HG02763 (cell line): Measurements from ENCODE around the gene L3MBTL1.

Source experiments
- ATAC-seq: cut with Tn5 transposase; IDR thresholded peaks from one replicate; pipeline ENCODE4 v1.9.1; 2021; ENCODE audit warnings: mild to moderate bottlenecking, moderate library complexity; ENCODE audit not compliant: unreplicated experiment

The L3MBTL1 gene

DNA sequence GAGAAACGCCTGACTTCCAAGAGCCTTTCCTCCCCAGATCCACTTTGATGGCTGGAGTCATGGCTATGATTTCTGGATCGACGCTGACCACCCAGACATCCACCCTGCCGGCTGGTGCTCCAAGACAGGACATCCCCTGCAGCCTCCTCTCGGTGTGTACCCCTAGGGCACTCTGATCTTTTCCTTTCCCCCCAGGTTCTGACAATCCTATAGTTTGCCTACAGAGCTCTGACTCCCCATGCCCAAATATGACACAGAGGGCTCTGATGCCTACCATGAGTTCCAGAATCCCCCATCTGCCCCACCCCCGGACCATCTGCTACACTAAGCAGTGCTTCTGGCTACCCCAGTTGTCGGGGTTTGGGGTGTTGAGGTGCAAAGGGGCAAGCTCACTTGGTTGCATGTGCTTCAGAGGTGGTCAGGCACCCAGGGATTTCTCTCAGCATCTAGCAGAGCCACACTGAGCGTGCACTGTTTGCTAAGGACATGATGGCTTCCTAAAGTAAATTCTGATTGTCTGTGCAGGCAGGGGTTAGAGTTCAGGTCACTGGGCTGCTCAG is 27.4 kb downstream of the L3MBTL1 start:
- ATAC-seq = no peak

DNA sequence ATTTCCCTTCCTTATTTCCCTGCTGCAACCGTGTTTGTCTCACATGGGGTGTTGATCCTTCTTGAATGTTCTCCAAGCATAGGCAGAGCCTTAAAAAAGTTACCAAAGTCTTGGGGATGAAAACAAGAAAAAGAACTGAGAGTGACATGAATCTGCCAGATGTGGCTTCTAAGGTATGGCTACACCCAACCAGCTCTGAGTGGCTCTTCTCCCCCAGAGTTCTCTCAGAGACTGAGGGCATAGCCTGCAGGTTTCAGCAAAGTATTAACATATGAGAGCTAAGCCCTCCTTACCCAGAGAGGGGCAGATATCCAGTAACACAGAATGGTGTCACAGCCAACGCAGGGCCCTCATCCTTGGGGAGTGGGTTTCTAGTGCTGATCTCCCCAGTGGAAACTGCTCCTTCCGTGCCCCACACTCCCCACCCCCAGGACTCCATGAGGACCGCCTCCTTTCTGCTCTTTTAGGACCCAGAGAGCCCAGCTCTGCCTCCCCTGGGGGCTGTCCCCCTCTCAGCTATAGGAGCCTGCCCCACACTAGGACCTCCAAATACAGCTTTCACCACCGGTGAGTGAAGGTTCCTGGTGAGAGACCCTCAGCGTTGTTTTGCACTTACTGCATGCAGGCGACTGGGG is 28.0 kb downstream of the L3MBTL1 start:
- ATAC-seq = no peak

DNA sequence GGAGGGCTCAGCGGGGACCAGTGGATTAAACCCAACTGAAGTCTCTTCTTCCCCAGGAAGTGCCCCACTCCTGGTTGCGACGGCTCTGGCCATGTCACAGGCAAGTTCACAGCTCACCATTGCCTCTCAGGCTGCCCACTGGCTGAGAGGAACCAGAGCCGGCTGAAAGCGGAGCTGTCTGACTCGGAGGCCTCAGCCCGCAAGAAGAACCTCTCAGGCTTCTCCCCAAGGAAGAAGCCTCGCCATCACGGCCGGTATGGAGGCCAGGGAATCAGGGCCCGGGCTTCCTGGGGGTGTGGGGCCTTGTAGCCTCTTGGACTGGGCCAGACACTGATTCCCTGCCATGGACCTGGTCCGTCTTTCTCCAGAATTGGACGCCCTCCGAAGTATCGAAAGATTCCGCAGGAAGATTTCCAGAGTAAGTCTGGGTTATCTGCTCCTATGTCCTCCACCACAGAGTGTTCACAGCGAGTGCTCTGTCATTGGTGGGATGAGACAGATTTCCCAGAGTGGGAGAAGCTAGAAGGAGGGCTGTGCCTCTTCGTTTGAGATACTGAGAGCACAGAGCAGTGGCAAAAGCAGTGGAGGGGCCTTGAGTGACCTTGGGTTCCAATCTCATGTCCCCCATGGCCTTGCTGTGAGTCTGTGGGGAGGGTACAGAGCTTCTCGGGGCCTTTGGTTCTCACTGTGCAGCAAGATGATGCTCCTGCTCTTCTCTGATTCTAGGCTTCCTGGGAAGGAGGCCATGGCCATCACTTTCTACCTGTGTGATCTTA is 28.7 kb downstream of the L3MBTL1 start:
- no peak for ATAC-seq

DNA sequence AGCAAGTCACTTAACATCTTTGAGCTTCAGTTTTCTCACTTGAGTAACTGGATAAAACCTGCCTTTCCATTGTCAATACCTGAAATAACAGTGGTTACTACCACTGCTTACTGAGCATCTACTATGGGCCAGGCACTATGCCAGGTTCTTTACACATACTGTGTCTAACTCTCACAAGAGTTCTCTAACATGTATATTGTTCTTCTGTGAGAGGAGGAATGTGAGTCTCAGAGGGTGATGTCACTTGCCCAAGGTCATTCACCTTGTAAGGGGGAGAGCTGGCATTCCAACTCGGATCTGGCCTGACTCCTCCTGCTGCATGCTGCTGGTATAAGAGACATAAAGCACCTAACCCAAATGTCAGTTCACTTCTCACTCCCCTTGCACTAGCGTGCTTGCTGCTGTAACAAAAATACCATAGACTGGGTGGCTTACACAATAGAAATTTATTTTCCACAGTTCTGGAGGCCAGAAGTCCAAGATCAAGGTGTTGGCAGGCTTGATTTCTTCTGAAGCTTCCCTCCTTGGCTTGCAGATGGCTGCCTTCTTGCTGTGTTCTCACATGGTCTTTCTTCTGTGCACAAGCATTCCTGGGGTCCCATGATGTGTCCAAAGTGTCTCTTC is 29.4 kb downstream of the L3MBTL1 start:
- ATAC-seq = no peak

DNA sequence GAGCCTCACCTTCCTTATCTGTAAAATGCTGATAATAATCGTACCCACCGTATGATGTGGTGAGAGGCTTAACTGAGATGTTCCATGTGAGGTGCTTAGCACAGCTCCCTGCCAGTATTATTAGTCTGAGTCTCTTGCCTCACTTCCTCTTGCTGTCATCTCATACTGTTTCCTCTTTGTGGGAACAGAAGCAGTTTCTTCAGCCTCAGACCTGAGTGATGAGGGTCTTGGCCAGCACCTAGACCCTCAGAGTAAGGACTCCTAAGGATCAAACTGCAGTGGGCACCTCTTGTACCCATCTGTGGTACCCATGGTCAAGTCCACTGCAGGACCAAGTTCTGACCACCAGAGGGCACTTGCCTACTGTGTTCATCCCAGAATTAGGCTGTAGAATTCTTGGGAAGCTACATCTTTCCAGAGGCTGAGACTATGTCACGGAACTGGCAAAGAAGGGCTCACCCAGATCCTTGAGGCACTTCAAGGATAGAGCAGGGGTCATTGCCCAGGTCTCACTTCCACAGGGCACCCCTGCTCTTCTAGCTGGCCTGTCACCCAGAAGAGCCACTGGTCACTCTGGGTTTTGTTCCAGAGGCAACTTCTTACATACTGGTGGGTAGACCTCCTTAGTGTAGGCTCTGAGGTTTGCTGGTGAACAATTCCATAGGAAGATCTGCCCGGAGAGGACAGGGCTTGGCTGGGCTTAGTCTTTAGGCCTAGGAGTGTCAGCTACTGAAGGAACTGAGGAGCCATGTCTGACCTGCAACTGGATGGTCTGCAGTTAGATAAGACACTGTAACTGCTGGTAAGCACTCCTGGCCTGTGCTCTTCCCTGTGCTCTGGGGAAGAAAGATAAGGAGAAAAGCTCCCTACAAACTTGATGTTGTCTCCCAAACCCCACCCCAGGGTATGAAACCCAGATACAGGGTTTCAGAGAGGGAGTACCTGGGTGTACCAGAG is 30.7 kb downstream of the L3MBTL1 start:
- no peak for ATAC-seq

DNA sequence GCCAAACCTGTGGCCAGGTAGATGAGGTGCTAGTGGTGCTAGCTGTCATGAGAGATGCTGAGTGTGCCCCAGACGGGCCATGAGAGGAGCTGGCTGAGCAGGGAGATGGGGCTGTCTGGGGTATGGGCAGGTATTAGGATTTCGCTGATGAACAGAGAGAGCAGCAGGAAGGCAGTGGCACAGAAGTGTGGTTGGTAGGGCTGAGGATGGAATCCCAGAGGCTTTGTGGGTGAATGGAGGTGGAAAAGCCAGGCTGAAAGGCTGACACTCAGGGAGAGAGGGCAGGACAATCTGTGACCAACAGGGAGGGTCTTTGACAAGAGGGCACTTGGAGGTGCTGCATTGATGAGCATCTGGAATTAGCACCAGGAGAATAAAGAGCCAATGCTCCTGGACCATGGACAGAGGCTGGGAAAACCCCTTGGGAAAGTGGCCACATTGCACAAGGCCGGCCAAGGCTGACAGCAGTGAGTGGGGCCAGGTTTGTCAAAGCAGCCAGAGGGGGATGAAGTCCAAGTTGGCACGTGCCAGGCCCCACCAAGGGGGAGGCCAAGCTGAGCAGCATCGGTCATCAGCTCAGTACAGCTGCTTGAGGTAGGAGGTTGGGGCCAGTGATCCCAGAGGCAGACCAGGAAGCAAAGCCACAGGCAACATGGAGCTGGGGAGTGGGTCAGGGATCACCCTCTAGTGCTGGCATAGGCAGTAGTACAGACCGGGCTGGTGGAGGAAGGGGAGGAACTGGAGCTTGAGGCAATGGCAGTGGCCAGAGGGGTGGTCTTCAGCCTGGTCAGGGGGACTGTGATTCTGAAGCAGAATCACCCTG is 31.6 kb downstream of the L3MBTL1 start:
- ATAC-seq = no peak

DNA sequence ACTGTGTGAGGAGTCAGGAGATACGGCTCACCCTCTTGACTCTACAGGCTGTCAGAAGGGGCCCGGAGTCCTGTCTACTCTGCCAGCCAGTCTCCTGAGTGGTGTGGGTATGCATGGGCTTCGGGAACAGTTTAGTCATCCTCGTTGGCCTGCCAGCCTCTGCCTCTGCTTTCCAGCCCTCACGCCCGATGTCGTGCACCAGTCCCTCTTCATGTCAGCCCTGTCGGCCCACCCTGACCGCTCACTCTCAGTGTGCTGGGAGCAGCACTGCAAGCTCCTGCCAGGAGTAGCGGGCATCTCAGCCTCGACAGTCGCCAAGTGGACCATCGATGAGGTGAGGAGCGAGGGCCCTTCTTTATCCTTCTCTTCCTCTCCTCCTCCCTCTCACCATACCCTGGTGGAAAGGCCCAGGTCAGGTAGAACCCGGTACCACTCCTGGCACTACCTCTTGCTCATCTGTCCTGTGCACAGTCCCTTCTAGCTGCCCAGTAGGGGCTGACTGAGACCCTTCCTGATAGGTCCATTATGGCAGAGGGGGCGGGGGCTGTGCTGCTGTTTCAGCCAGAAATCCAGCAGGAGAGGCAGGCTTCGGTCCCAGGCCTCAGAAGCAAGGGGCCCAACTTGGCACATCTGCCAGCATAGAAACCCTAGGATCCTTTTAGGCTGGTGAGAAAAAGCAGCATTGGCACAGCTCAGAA is 32.6 kb downstream of the L3MBTL1 start:
- ATAC-seq = no peak

DNA sequence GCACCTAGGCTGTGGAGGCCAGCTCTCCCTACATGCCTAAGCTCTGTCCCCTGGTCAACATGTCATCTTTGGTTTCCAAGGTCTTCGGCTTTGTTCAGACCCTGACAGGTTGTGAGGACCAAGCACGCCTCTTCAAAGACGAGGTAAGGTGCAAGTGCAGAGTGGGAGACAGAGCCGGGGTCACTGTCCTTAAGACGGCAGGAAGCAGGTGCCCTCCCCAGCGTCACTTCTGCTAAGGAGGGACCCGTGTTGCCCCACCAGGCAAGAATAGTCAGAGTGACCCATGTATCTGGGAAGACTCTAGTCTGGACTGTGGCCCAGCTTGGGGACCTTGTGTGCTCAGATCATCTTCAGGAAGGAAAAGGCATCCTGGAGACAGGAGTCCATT is 33.2 kb downstream of the L3MBTL1 start:
- ATAC-seq = no peak

DNA sequence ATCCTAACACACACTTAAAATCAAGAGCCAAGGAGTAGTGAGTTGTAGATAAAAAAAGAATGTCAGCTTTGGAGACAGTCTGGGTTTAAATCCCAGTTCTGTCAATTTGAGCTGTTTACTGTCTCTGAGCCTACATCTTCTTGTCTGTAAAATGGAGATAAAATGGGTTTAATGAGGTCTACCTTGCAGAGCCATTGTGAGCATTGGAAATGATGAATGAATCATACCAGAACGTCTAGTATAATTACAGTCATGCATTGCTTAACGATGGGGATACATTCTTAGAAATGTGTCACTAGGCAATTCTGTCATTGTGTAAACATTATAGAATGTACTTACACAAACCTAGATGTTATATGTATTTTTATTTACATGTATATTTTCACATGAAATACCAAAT is 33.7 kb downstream of the L3MBTL1 start:
- no peak for ATAC-seq

DNA sequence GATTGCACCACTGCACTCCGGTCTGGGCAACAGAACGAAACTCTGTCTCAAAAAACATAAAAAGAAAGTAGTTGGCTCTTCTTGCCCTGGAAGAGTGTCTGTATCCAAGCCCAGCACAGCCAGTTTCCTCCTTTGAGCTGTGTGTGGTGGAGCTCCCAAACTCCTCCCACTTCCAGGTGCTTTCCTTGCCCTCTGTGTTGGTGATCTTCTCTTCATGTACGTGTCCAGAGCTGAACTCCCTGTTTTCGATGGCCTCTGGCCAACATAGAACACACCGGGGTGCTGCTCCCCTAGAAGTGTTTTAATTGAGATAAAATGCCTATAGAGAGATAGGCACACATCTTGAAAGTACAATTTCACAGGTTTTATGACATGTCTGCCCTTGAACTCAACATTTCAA is 34.7 kb downstream of the L3MBTL1 start:
- ATAC-seq = no peak

DNA sequence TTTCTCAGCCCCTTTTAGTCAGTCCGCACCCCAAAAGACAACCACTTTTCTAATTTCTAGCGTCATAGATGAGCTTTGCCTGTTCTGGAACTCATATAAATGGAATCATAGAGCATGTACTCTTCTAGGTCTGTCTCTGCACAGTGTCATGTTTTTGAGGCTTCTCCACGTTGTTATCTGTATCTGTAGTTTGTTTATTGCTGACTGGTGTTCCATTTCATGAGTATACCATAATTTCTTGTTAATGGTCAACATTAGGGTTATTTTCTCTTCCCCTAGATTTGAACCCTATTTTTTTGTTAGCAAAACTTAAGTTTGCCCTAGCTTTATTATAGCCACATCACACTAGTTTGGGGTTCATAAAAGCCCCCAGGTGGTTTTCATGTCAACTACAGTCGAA is 35.2 kb downstream of the L3MBTL1 start:
- ATAC-seq = no peak

DNA sequence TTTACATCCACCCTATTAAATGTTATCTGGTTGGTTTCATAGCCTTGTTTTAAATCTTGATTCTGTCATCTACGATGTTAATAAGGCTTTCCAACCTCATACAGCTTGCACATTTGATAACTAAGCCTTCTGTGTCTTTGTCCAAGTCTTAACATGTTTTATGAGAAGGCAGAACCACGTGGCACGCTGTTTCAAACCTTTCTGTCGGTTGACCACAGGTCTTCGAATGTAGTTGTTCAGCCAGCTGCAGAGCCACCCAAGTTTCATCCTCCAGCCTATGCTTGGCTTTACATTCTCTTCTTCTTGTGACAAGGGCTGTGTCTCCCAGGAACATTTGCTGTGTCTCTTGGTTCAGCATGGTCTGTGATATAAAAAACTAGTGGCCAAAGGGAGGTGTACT is 35.6 kb downstream of the L3MBTL1 start:
- ATAC-seq = no peak

DNA sequence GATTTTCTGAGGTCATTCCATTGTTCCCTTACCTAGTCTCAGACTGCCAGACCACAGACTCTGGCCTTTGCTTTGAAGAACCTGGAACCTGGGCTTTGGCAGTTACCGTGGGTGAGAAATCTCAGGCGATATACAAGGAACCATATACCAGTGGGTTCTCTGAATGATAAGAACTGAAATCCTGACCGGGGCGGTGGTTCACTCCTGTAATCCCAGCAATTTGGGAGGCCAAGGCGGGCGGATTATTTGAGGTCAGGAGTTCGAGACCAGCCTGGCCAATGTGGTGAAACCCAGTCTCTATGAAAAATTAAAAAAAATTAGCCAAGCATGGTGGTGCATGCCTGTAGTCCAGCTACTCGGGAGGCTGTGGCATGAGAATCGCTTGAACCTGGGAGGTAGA is 37.0 kb downstream of the L3MBTL1 start:
- ATAC-seq = no peak

DNA sequence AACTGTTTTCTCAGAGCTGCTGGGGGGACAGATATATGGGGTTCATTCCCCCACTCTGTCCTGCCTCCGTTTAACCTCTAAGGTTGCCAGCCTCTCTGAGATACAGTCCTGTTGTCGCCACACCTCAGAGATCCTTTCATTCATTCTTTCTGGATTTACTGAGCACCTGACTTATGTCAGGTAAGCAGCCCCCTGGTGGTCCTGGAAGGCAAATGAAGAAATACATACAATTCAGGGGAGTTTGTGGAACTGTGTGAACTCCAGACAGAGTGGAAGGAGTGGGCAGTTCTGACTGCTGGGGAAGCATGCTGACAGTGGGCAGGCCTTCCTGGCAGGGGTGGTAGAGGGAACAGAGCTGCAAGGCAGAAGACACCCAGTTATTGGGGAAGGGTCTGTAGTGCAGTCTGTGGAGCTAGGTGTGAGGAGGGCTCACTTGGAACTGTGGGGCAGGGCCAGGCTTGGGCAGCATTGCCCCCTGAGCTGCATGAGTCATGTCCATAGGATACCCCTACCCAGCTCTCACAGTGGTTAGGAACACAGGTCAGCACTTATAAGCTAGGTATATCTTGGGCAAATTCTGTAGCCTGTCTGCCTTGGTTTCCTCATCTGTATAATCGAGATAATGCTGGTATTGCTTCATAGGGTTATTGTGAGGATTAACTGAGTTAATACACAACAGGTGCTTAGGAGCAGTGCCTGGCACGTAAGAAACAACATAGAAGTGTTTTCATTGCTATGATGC is 38.5 kb downstream of the L3MBTL1 start:
- no peak for ATAC-seq

DNA sequence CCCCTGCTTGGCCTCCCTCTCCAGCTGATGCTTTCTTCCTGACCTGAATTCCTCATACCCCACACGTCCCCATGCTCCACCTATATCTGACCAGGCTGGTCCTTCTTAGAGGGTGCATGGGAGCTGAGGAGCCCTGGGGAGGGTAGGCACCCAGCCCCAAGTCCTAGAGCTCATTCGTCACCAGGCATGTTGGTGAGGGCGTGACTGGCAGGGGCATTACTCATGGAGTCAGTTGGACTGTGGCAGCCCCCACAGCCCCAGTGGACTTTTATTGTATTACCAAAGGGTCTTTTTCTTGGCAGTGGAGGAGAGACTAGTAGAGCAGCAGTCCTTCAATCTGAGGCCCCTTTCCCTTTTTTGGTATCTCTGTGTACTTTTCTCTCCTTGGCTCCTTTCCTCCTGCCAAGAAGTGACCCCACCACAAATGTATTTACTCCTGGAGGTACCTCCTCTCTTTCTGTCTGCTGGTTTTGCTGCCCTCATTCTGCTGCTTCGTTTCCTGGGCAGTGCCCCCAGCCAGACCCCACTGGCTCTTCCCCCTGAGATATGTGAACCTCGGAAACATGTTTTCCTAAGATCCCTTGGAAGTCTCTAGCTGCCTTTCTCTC is 40.9 kb downstream of the L3MBTL1 start:
- ATAC-seq = no peak

DNA sequence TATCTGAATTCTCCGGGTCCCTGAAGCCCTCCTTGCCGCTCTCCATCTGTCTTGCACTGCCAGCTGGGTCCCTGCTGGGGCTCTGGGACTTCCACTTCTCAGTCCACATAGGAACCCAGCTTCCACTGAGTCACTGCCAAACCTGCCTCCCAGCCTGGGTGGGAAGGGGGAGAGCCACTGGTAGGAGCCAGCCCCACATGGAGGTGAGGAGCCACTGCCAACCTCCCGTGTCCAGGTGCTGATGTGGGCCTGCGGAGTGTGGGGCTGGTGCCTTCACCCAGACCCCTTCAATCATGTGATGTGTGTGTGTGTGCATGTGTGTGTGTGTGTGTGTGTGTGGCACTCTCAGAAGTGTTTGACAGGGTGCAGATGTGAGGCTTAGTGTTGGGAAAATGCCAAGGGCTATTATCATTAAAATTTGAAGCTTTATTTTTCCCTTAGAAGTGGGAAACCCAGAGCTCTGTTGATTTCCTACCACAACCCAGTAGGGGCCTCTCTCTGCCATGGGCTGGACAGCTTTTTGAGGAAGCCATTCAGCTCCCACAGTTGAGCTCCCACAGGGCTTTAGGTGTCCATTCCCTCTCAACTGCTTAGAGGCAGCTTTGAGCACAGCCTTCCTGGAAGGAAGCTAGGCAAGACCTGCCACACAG is 42.0 kb downstream of the L3MBTL1 start:
- ATAC-seq = no peak

DNA sequence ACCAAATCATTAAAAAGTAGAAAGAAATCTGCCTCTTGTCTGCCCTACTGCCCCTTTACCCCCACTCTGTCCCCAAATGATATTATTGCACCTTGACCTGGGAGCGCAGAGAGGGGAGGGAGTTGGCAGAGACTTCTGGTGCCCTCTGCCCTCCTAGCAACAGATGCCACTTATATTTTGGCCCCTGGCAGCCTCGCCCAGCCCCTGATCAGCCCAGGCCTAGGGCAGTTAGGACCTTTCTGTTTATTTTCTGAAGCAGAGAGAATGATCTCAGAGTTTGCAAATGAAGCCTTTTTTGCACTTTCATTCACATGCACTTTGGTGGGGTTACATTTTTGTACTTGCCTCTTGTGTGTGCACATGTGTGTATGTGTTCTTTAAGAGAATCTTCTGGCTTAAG is 43.0 kb downstream of the L3MBTL1 start:
- no peak for ATAC-seq

DNA sequence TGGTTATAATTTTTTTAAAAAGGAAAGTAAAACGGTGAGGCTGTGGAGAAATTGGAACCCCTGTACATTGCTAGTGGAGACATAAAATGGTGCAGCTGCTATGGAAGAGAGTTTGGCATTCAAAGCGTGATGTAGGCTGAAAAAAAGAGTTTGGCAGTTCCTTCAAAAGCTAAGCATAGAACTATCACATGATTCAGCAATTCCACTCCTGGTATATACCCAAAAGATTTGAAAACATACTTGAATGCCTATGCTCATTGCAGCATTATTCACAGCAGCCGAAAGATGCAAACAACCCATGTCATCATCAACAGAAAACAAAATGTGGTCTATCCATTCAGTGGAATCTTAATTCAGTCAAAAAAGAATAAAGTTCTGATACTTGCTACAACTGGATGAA is 46.9 kb downstream of the L3MBTL1 start:
- no peak for ATAC-seq
